ENCODE results near the gene DLG5. TPM values are rescaled to one million over a fixed set of nuclear protein-coding genes. Genes with fewer than 3 reads are reported as not detected.
A peak's percentile ranks its signal among the peaks of the same experiment; 100 is the strongest.

The DLG5 gene
- total RNA-seq = 100 to 1,000 TPM in 2 of 3 donors, 10 to 100 TPM in 1; 43.0 to 192 (median 138) TPM

GRCh38 chr10:77926566-77927401 is at the start of gene DLG5:
TSS of gene DLG5 (minus strand) at chr10:77926755. CDS start at chr10:77926520, 235 bp downstream.
- peak within 1 kb of the TSS; percentile 91 to 97 for H3K27ac ChIP-seq
- peaks cover 0 to 1% of the 10 kb centered on the region in 2 donors for H3K4me1 ChIP-seq
- no peaks in the 10 kb centered on the region for H3K27me3 ChIP-seq
- peak in 1 of 3 donors; percentile 9 for TF ChIP-seq CTCF (IDR thresholded peaks at IDR 0.05)
- TF ChIP-seq POLR2A (IDR thresholded peaks at IDR 0.05) = no peak
- H3K36me3 ChIP-seq = no peaks in the 10 kb centered on the region
- peak; percentile 63 to 74 for DNase-seq (ENCODE audit: low spot score in 2 of 2)
- no peaks in the 10 kb centered on the region for H3K9me3 ChIP-seq
- peak within 1 kb of the TSS; percentile 84 to 98 (median 86) for H3K4me3 ChIP-seq
- intact Hi-C loops (cut with DNase I; ENCODE audit: low total_unique reads) = loop anchor here (10.0 kb wide), 1 partner anchor 52 kb away; no protein-coding TSS in a partner anchor

GRCh38 chr10:77975086-77975666 is 48.6 kb upstream of the DLG5 start:
- no peak for TF ChIP-seq POLR2AphosphoS5 (IDR thresholded peaks at IDR 0.05)
- TF ChIP-seq POLR2A (IDR thresholded peaks at IDR 0.05) = no peak
- no peak for TF ChIP-seq CTCF (IDR thresholded peaks at IDR 0.05)
- Histone ChIP-seq H3K27me3 (no peaks in the 10 kb centered on the region), H3K9me3 (no peaks in the 10 kb centered on the region), H3K4me1 (no peaks in the 10 kb centered on the region), H3K27ac (no peak overlapping the region), H3K36me3 (no peaks in the 10 kb centered on the region), H3K4me3 (no peak overlapping the region)
- no peak for DNase-seq (ENCODE audit: low spot score in 2 of 2)
- intact Hi-C loops (cut with DNase I; ENCODE audit: low total_unique reads) = no loop called here

- no peak for TF ChIP-seq CTCF (IDR thresholded peaks at IDR 0.05)
- no peak for TF ChIP-seq POLR2A (IDR thresholded peaks at IDR 0.05)
- TF ChIP-seq POLR2AphosphoS5 (IDR thresholded peaks at IDR 0.05) = no peak
- H3K4me1 ChIP-seq = no peaks in the 10 kb centered on the region
- intact Hi-C loops (cut with DNase I; ENCODE audit: low total_unique reads) = no loop called here
- no peak for DNase-seq (ENCODE audit: low spot score in 2 of 2)
- no peak overlapping the region for H3K27ac ChIP-seq
- H3K27me3 ChIP-seq = no peaks in the 10 kb centered on the region
- H3K9me3 ChIP-seq = no peaks in the 10 kb centered on the region
- H3K36me3 ChIP-seq = no peaks in the 10 kb centered on the region
- no peak overlapping the region for H3K4me3 ChIP-seq
Observed at GRCh38 chr10:77974396-77975074, 48.0 kb upstream of the DLG5 start.

GRCh38 chr10:77973276-77973675 is 46.7 kb upstream of the DLG5 start:
- Histone ChIP-seq H3K9me3 (no peaks in the 10 kb centered on the region), H3K27me3 (no peaks in the 10 kb centered on the region), H3K4me1 (no peaks in the 10 kb centered on the region), H3K36me3 (no peaks in the 10 kb centered on the region), H3K27ac (no peak overlapping the region), H3K4me3 (no peak overlapping the region)
- DNase-seq (ENCODE audit: low spot score in 2 of 2) = no peak
- intact Hi-C loops (cut with DNase I; ENCODE audit: low total_unique reads) = no loop called here
- TF ChIP-seq POLR2AphosphoS5 (IDR thresholded peaks at IDR 0.05) = no peak
- TF ChIP-seq POLR2A (IDR thresholded peaks at IDR 0.05) = no peak
- TF ChIP-seq CTCF (IDR thresholded peaks at IDR 0.05) = no peak
